ENCODE results near the gene C1S.
"Not testable (repeated sequence)": the region's sequence is repeated elsewhere in the genome, so short reads cannot be mapped to it uniquely, and the experiment has no call there.

C1S gene

DNA sequence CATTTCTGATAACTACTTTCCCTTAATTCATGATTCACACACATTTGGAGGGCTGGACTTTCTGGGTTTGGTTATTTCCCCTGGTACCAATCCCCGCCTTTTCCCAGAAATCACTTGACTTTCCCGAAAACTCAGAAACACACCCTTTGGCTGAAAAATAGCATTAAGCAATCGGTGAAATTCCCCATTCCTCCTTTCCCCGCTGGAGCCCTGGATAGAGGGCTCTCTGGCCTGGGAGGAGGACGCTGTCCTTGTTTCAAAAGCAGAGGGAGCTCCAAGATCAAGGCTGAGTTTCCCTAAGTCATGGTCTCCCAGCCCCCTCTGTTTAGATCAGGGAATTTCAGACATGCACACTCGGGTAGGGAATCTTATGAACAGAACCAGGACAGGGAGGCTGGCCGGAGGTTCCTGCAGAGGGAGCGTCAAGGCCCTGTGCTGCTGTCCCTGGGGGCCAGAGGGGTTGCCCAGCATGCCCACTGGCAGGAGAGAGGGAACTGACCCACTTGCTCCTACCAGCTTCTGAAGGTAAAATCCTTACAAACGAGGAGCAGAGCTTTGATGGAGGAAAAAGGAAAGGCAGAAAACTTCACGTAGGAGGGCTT, at the start of gene C1S:
C1S (plus strand) TSS at position 366 of the 602 bp plus-strand sequence. CDS start 1,195 bp downstream, outside the sequence.
- DNase-seq: no peak

DNA sequence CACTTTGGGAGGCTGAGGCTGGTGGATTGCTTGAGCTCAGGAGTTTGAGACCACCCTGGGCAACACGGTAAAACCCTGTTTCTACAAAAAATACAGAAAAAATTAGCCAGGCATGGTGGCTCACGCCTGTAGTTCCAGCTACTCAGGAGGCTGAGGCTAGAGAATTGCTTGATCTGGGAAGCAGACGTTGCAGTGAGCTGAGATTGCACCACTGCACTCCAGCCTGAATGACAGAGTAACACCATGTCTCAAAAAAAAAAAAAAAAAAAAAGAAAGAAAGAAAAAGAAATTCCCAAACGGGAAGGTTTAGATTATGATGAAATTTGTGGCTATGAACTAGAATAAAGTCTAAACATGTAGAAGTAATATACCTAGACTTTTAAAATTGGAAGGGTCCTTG, 49.1 kb upstream of the C1S start:
- not testable (repeated sequence) for DNase-seq

GRCh38 chr12:7012024-7012607, 48.4 kb upstream of the C1S start:
- DNase-seq: no peak

DNA sequence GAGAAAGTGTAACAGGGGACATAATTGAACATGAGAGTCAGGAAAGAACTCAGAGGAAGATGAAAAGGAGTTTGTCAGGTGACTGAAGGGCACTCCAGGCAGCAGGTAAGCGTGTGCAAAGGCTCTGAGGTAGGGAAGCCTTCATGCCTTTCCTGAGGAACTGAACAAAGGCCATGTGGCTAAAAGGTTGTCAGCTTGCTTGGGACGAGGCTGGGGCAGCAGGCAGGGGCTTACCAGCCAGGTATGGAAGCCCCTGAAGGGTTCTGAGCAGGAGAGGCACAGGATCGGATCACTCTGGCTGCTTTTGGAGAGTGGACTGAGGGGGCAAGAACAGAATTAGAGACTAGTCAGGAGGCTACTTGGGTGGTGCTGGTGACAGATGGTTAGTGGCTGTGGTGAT, 47.4 kb upstream of the C1S start:
- DNase-seq: no peak

DNA sequence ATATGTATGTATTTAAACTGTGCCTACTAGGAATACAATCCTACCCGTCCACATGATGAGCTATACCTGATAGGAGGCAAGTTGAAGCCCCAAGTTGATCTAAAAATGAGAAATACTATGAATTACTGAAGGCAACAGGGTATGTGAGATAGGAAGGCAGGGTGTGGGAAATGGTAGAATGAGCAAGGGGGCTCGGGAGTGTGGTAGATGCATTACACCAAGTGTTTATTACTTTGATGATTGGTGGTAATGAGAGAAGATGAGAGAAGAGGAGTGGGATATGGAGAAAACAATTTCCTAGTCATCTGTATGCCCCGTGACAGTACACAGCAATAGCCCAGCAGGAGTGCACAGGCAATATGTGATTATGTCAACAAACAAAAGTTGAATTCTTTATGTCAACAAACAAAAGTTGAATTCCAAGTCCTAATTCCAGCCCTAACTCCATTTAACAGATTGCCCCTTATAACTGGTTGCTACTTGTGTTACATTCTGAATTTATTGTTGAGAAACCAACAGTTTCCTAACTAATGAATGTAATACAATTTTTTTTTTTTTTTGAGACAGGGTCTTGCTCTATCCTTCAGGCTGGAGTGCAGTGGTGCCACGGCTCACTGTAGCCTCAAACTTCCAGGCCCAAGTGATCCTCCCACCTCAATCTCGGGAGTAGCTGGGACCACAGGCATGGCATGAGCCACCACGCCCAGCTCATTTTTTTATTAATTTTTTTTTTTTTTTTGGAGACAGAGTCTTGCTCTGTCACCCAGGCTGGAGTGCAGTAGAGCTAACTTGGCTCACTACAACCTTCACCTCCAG, 44.8 kb upstream of the C1S start:
- DNase-seq: no peak

DNA sequence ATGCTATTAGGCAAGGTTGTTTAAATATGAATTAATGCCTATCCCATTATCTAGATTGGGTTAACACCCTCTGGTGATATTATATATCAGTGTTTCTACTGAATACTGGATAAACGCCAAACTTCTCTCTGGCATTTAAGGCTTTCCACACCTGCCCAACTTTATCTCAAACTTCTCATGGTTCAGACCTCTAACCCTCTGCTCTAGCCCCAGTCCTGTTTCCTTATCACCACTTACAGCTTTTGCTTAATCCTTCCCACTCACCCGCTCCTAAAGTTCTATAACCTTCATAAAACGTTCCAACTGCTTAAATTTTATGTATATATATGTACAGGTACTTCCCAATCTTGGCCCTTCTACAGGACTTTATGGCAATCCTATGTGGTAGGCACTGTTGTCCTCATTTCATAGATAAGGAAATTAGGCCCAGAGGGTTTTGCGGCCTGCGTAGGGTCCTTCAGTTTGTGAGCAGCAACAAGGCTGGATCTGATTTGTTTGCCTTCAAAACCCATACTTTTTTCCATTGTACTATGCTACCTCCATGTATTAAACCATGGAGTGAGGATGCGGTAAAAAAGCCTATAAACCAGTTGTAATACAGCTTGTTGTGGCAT, 43.5 kb upstream of the C1S start:
- no peak for DNase-seq

DNA sequence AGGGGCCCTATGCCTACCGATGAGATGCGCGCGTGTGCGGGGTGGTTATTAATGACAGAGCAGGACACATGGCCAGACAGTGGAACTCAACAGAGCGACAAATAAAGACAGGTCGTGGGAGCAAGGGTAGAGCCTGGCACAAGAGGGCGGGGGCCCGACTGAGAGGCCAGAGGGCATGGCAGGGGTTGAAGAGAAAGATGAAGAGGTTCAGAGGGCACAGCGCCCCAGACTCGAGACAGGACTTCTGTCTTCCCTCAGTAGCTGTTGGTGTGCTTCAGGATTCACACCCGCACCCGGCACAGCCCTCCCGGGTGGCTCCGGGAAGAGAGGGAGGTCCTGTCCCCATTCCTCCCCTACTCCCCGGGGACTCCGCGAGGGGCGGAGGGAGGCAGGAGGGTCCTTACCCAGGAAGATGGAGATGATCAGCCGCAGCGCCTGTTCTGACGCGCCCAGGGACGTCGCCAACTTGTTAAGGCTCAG, 42.6 kb upstream of the C1S start:
- no peak for DNase-seq

GRCh38 chr12:7018350-7019042, 42.0 kb upstream of the C1S start, which contains the start of gene LPCAT3:
TSS of gene LPCAT3 (minus strand) at chr12:7018476. CDS start at chr12:7018424, 52 bp downstream.
- peak; percentile 97 for DNase-seq

- no peak for DNase-seq
Observed at GRCh38 chr12:7019043-7019569, 41.4 kb upstream of the C1S start.

GRCh38 chr12:7021956-7022355, 38.6 kb upstream of the C1S start:
- DNase-seq: no peak

DNA sequence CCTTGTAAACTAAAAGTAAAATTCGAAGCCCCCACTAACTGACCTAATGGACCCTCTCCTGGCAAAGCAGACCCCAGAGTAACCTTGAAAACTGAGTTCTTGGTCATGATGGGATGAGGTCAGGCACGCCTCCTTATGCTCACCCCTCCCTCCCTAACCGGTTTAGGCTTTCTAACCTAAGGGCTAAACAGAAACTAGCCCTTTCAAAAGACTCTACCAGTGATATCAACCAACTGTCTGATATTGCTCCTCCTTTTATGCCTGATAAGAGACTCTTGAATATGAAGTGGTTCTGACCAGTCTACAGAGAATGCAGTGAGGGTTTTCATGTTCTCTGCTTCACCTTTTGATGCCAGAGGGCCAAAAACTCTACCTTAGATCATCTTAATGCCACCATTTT, 37.4 kb upstream of the C1S start:
- DNase-seq: no peak

DNA sequence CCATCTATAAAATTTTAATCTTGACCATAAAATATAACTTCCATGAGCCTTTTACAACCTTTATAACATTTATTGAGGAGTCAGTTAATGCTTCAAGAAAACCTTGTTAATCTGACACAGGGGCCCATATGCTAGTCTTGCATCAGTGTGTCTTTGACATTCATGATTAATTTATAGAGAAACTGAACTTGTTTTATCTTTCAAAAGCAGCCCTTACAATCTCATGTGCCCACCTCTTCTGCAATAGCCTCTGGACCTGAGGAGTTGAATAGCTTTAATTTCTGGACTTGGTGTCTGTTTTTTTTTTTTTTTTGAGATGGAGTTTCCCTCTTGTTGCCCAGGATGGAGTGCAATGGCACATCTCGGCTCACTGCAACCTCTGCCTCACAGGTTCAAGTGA, 33.7 kb upstream of the C1S start:
- no peak for DNase-seq

GRCh38 chr12:7031306-7031705, 29.2 kb upstream of the C1S start:
- DNase-seq: no peak

DNA sequence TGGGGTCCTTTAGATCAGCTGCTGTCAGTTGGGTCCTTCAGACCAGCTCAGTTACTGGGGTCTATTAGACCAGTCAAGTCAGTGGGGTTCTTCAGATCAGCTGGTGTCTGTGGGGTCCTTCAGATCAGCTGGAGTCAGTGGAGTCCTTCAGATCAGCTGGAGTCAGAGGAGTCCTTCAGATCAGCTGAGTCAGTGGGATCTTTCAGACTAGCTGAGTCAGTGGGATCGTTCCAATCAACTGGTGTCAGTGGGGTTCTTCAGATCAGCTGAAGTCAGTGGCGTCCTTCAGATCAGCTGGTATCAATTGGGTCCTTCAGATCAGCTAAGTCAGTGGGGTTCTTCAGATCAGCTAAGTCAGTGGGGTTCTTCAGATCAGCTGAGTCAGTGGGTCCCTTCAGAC, 27.5 kb upstream of the C1S start:
- no peak for DNase-seq

DNA sequence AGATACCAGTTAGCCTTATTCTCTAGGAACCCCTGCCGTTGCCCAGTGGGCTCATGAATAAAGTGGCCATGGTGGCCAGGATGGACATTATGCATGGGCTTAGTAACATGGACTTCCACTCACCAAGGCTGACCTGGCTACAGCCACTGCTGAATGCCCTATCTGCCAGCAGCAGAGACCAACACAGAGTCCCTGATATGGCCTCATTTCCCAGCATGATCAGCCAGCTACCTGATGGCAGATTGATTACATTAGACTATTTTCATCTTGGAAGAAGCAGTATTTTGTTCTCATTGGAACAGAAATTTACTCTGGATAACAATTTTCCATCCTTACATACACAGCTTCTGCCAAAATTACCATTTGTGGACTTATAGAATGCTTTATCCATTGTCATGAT, 26.1 kb upstream of the C1S start:
- DNase-seq: no peak

DNA sequence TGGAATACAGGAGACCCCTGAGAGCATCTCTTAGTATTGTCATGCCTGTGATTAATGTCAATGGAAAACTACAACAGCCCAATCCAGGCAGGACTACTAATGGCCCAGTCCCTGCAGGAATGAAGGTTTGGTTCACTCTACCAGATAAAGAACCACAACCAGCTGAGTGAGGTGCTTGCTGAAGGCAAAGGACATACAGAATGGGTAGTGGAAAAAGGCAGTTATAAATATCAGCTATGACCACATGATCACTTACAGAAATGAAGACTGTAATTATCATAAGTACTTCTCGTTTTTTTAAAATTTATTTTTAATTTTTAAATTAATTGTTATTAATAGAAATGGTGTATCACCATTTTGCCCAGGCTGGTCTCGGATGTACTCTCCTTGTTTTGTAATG, 25.1 kb upstream of the C1S start:
- DNase-seq: no peak

GRCh38 chr12:7037411-7037810, 23.1 kb upstream of the C1S start:
- not testable (repeated sequence) for DNase-seq

- no peak for DNase-seq
Observed at GRCh38 chr12:7038591-7038990, 21.9 kb upstream of the C1S start.

DNA sequence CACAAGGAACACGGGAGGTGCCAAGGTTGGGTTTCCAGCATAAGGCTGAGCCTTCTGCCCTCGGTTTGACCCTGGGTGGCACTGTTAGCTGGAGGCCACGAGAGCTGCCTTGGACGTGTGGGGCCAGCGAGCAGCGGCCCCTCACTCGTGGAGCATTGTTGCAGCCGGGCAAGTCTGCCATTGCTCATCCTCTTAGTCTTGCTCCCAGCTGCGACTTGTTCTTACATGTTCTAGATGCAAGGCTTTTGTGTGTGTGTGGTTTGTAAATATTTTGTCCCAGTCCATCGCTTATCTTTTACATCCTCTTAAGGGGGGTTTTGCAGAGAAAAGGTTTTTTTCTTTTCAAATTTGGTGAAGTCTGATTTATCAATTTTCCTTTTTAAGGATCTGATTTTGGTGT, 21.1 kb upstream of the C1S start:
- no peak for DNase-seq

GRCh38 chr12:7042842-7043241, 17.7 kb upstream of the C1S start:
- DNase-seq: peak; percentile 8

GRCh38 chr12:7045913-7046312, 14.6 kb upstream of the C1S start:
- DNase-seq: no peak

DNA sequence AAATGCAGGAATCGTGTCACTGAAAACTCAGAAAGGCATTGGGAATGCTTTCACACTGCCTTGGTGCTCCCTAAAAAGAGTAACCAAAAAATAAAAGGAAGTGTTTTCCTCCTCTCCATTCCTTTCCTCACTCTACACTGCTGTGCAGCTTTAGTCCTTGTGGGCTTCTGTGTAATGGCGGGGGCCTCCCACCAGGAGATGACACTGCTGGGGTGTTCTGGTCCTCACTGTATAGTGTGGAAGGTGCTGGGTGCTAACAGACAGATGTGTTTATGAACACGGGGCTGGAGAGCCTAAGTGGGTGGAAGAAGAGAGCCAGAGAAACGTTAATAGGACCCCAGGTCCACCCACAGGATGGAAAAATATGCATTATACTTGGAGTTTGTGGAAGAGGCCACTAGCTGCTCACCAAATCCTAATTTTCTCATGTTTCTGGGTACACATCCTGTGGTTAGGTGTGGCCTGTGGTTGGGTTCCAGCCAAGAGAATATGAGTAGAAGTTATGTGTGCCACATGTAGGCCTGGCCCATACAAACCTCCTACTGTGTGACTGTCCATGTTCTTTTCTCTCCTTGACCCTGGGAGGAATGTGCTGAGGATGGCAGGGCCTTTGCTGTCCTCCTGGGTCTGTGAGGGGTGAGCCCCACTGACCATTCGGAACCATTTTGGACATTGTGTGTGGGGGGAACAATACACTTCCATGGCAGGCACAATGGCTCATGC, 14.0 kb upstream of the C1S start:
- DNase-seq: no peak

Data from activated CD4-positive, alpha-beta T cell treated with anti-CD3 and anti-CD28 coated beads, Interleukin-2, Interleukin-6, amounts not matched to agents 100 ng/mL and 50 ng/mL, durations not matched to agents 16 hours and 8 hours (primary cell).